ENCODE results near the gene PARD3B. TPM values are rescaled to one million over a fixed set of nuclear protein-coding genes. Genes with fewer than 3 reads are reported as not detected.

Gene PARD3B
- total RNA-seq, 1 experiment from 2014 or later = 7.6 TPM

GRCh38 chr2:204561771-204562170 is 16.5 kb downstream of the PARD3B start:
- TF ChIP-seq CTCF (conservative IDR thresholded peaks at IDR 0.05; ENCODE audit: low read depth, low read length) (no peak), EZH2 (IDR thresholded peaks at IDR 0.05; ENCODE audit: borderline replicate concordance, low read depth, low read length, poor library complexity, severe bottlenecking) (no peak)
- no peak for DNase-seq (ENCODE audit: low spot score)
- BruUV-seq (replicated peaks) = no TSS peak
- ChIA-PET POLR2A (ENCODE audit: low non-redundant PET) (no interaction called here), CTCF (no interaction called here)
- Histone ChIP-seq H3K36me3 (ENCODE audit: insufficient read depth, low read length, poor library complexity, severe bottlenecking) (no peaks in the 10 kb centered on the region), H3K27me3 (replicated peaks; ENCODE audit: insufficient read depth, low read depth, low read length, poor library complexity) (no peaks in the 10 kb centered on the region), H3K9me3 (ENCODE audit: low read depth, low read length, poor library complexity, severe bottlenecking) (no peaks in the 10 kb centered on the region), H3K27ac (ENCODE audit: low read depth, low read length, poor library complexity, severe bottlenecking) (no peak overlapping the region), H3K4me3 (ENCODE audit: low read depth, low read length, poor library complexity, severe bottlenecking) (no peak overlapping the region), H3K4me1 (ENCODE audit: insufficient read depth, low read length, poor library complexity, severe bottlenecking) (no peaks in the 10 kb centered on the region)
- intact Hi-C loops (cut with micrococcal nuclease; ENCODE audit: unreplicated experiment) = no loop called here

DNA sequence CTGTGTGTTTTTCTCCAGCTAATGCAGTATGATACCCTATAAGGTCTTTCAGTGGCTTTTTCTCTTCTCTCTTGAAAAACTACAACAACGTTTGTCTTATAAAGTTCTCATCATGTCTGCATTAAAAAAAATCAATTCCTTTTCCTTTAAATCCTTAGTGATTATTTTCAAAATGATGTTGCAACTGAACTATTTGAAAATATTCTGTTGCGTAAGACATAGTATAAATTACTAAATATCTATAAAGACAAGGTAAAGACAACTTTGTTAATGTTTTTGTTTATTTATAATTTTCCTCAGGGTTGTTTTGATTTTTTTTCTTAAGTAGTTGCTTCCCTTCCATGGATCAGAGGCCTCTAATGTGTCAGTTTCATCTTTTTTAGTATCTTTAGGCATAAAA is 21.2 kb downstream of the PARD3B start:
- TF ChIP-seq EZH2 (IDR thresholded peaks at IDR 0.05; ENCODE audit: borderline replicate concordance, low read depth, low read length, poor library complexity, severe bottlenecking) (no peak), CTCF (conservative IDR thresholded peaks at IDR 0.05; ENCODE audit: low read depth, low read length) (no peak)

DNA sequence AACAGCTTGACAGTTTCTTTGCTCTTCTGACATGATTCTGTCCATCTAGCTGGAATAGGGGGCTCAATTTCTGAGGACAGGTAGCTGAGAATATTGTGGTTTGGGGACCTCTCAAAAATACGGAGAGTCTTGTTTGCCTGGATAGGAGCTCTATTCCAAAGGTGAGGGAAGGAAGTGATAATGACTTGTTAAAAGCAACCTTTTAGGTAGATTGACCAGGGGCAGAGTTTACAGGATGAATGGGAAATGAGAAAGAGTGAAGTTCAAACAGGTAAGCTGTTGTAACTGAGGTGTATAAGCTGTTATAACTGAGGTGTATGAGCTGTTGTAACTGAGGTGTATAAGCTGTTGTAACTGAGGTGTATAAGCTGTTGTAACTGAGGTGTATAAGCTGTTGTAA is 25.1 kb downstream of the PARD3B start:
- BruUV-seq (replicated peaks) = no TSS peak
- H3K27me3 ChIP-seq (replicated peaks; ENCODE audit: insufficient read depth, low read depth, low read length, poor library complexity) = no peaks in the 10 kb centered on the region
- POLR2A ChIA-PET (ENCODE audit: low non-redundant PET) = no interaction called here
- H3K9me3 ChIP-seq (ENCODE audit: low read depth, low read length, poor library complexity, severe bottlenecking) = no peaks in the 10 kb centered on the region
- no peak for DNase-seq (ENCODE audit: low spot score)
- H3K27ac ChIP-seq (ENCODE audit: low read depth, low read length, poor library complexity, severe bottlenecking) = no peak overlapping the region
- intact Hi-C loops (cut with micrococcal nuclease; ENCODE audit: unreplicated experiment) = no loop called here
- H3K36me3 ChIP-seq (ENCODE audit: insufficient read depth, low read length, poor library complexity, severe bottlenecking) = no peaks in the 10 kb centered on the region
- no peak overlapping the region for H3K4me3 ChIP-seq (ENCODE audit: low read depth, low read length, poor library complexity, severe bottlenecking)
- no peaks in the 10 kb centered on the region for H3K4me1 ChIP-seq (ENCODE audit: insufficient read depth, low read length, poor library complexity, severe bottlenecking)
- CTCF ChIA-PET = no interaction called here
- TF ChIP-seq CTCF (conservative IDR thresholded peaks at IDR 0.05; ENCODE audit: low read depth, low read length) (no peak), EZH2 (IDR thresholded peaks at IDR 0.05; ENCODE audit: borderline replicate concordance, low read depth, low read length, poor library complexity, severe bottlenecking) (no peak)

More for the DNA sequence above, 21.2 kb downstream of the PARD3B start:
- CTCF ChIA-PET = no interaction called here
- Histone ChIP-seq H3K27me3 (replicated peaks; ENCODE audit: insufficient read depth, low read depth, low read length, poor library complexity) (no peaks in the 10 kb centered on the region), H3K4me3 (ENCODE audit: low read depth, low read length, poor library complexity, severe bottlenecking) (no peak overlapping the region), H3K4me1 (ENCODE audit: insufficient read depth, low read length, poor library complexity, severe bottlenecking) (no peaks in the 10 kb centered on the region), H3K36me3 (ENCODE audit: insufficient read depth, low read length, poor library complexity, severe bottlenecking) (no peaks in the 10 kb centered on the region), H3K9me3 (ENCODE audit: low read depth, low read length, poor library complexity, severe bottlenecking) (no peaks in the 10 kb centered on the region), H3K27ac (ENCODE audit: low read depth, low read length, poor library complexity, severe bottlenecking) (no peak overlapping the region)
- no TSS peak for BruUV-seq (replicated peaks)
- intact Hi-C loops (cut with micrococcal nuclease; ENCODE audit: unreplicated experiment) = no loop called here
- POLR2A ChIA-PET (ENCODE audit: low non-redundant PET) = no interaction called here
- DNase-seq (ENCODE audit: low spot score) = no peak

All from A673 (cell line).